NK-92 treated with Interleukin-12 subunit alpha and Interleukin-12 subunit beta, amount 100 ng/mL, for 24 hours (cell line): ENCODE results near the gene DEF6.
"Not testable (repeated sequence)": the region's sequence is repeated elsewhere in the genome, so short reads cannot be mapped to it uniquely, and the experiment has no call there.

ENCODE experiments used
- DNase-seq: peaks from one replicate; lab custom pipeline; 2025; lab: John Stamatoyannopoulos, UW

The DEF6 gene

GRCh38 chr6:35280903-35281302 lies 16.7 kb upstream of the DEF6 start:
- no peak for DNase-seq

- no peak for DNase-seq
Measured at GRCh38 chr6:35282472-35282871, 15.1 kb upstream of the DEF6 start.

GRCh38 chr6:35283361-35283760 lies 14.3 kb upstream of the DEF6 start:
- no peak for DNase-seq

- no peak for DNase-seq
Measured at GRCh38 chr6:35287671-35288396, 9.8 kb upstream of the DEF6 start.

- DNase-seq = no peak
Measured at GRCh38 chr6:35288834-35289233, 8.8 kb upstream of the DEF6 start.

GRCh38 chr6:35291491-35291890 lies 6.1 kb upstream of the DEF6 start:
- DNase-seq = no peak

GRCh38 chr6:35292494-35292893 lies 5.1 kb upstream of the DEF6 start:
- DNase-seq = no peak

- DNase-seq = no peak
Measured at GRCh38 chr6:35293681-35294080, 3.9 kb upstream of the DEF6 start.

GRCh38 chr6:35294308-35294945 lies 3.2 kb upstream of the DEF6 start:
- DNase-seq = no peak

GRCh38 chr6:35295036-35295435 lies 2.6 kb upstream of the DEF6 start:
- DNase-seq = no peak

GRCh38 chr6:35295521-35296315 lies 1.9 kb upstream of the DEF6 start:
- DNase-seq = no peak

- no peak for DNase-seq
Measured at GRCh38 chr6:35296931-35297600, 552 bp upstream of the DEF6 start.

- DNase-seq = no peak
Measured at GRCh38 chr6:35298625-35299140, 1.1 kb downstream of the DEF6 start.

GRCh38 chr6:35299674-35300073 lies 2.1 kb downstream of the DEF6 start:
- no peak for DNase-seq

GRCh38 chr6:35300848-35301247 lies 3.2 kb downstream of the DEF6 start:
- no peak for DNase-seq

GRCh38 chr6:35302604-35303241 lies 5.1 kb downstream of the DEF6 start:
- DNase-seq = peak; percentile 91

GRCh38 chr6:35304299-35304698 lies 6.7 kb downstream of the DEF6 start:
- no peak for DNase-seq

- no peak for DNase-seq
Measured at GRCh38 chr6:35305117-35305516, 7.5 kb downstream of the DEF6 start.

- DNase-seq = not testable (repeated sequence)
Measured at GRCh38 chr6:35307138-35307537, 9.5 kb downstream of the DEF6 start.

GRCh38 chr6:35308543-35308942 lies 10.9 kb downstream of the DEF6 start:
- not testable (repeated sequence) for DNase-seq

- no peak for DNase-seq
Measured at GRCh38 chr6:35309611-35310264, 12.1 kb downstream of the DEF6 start.
